GM12878 (cell line): Measurements from ENCODE around the gene LOXL4. TPM values are rescaled to one million over a fixed set of nuclear protein-coding genes. Genes with fewer than 3 reads are reported as not detected.

Experiments used
- ATAC-seq: fragments of 200-7000 bp; cut with Tn5 transposase; 3 replicates; pipeline ENCODE4 v1.9.1; 2020; ENCODE audit warnings: mild to moderate bottlenecking, moderate library complexity
- BruUV-seq: library from RNA; stranded (reverse); fragments of 400-500 nt; replicated peaks from 2 replicates; lab custom pipeline; 2021; lab: Mats Ljungman, UMichigan
- CTCF ChIA-PET: fragments of 300-600 bp; sonication (Branson Sonifier 250); formaldehyde crosslinking; extraction: SDS; loops from one replicate; lab custom pipeline; 2021; ENCODE audit warnings: inconsistent platforms; lab: Yijun Ruan, JAX
- POLR2A ChIA-PET: fragments of 350-600 bp; formaldehyde crosslinking; extraction: SDS; loops from one replicate; lab custom pipeline; 2021; ENCODE audit warnings: inconsistent platforms; lab: Charles Lee
- RAD21 ChIA-PET: fragments of 300-600 bp; sonication (Branson Sonifier 250); formaldehyde crosslinking; loops from one replicate; lab custom pipeline; 2023; ENCODE audit warnings: antibody characterized with exemption; ENCODE audit not compliant: unreplicated experiment; lab: Charles Lee
- SMC1A ChIA-PET: fragments of 300-600 bp; sonication (Branson Sonifier 250); formaldehyde crosslinking; loops from one replicate; lab custom pipeline; 2023; ENCODE audit not compliant: unreplicated experiment, uncharacterized antibody; lab: Charles Lee
- DNase-seq: peaks from one replicate; pipeline ENCODE4 v3.0.0-alpha.2; 2011; ENCODE audit warnings: low read depth, low spot score
- FAIRE-seq: peaks from 3 replicates; lab custom pipeline; 2011; peaks lifted over from hg19 to GRCh38; lab: Jason Lieb, UNC
- H2AFZ ChIP-seq: 2 replicates; pipeline ENCODE4 v1.6.0; 2011; ENCODE audit warnings: low read depth, low read length, control low read depth; ENCODE audit not compliant: control insufficient read depth
- H3K27ac ChIP-seq: 2 replicates; pipeline ENCODE4 v1.5.1; 2011; ENCODE audit warnings: control low read depth; ENCODE audit not compliant: control insufficient read depth, insufficient read depth
- H3K27me3 ChIP-seq, 2 experiments: replicated peaks in 1 of 2; 2 replicates each; pipeline versions ENCODE4 v1.6.0 to v1.6.1; 2011; ENCODE audit warnings: low read length in 1 of 2; ENCODE audit not compliant: control insufficient read depth in 2 of 2, insufficient read depth in 2 of 2
- H3K36me3 ChIP-seq, 2 experiments: 2 replicates each; pipeline ENCODE4 v1.5.1; 2011; ENCODE audit warnings: low read length in 1 of 2; ENCODE audit not compliant: control insufficient read depth in 2 of 2, insufficient read depth in 2 of 2
- H3K4me1 ChIP-seq: 2 replicates; pipeline ENCODE4 v1.6.1; 2011; ENCODE audit warnings: mild to moderate bottlenecking, low read length, moderate library complexity, mixed read lengths; ENCODE audit not compliant: control insufficient read depth, insufficient read depth
- H3K4me2 ChIP-seq: 2 replicates; pipeline ENCODE4 v1.6.0; 2011; ENCODE audit warnings: control low read depth; ENCODE audit not compliant: control insufficient read depth, insufficient read depth
- H3K4me3 ChIP-seq: fragments of 200-600 bp; sonication (generic); 2 replicates; pipeline ENCODE4 v1.5.1; 2016
- H3K79me2 ChIP-seq: 2 replicates; pipeline ENCODE4 v1.6.0; 2011; ENCODE audit warnings: low read length; ENCODE audit not compliant: control insufficient read depth, insufficient read depth
- H3K9ac ChIP-seq: 2 replicates; pipeline ENCODE4 v1.8.0; 2011; ENCODE audit warnings: low read length, control low read depth, mixed read lengths; ENCODE audit not compliant: control insufficient read depth, insufficient read depth
- H3K9me3 ChIP-seq: replicated peaks from 3 replicates; pipeline ENCODE4 v1.5.1; 2011; ENCODE audit warnings: mild to moderate bottlenecking, low read length; ENCODE audit not compliant: control insufficient read depth, insufficient read depth
- H4K20me1 ChIP-seq: 2 replicates; pipeline ENCODE4 v1.6.0; 2011; ENCODE audit not compliant: control insufficient read depth, insufficient read depth
- BCLAF1 ChIP-seq: fragments of 450-650 bp; IDR thresholded peaks from 2 replicates; pipeline ENCODE4 v1.6.1; 2017; ENCODE audit warnings: antibody characterized with exemption, mild to moderate bottlenecking, moderate library complexity
- BMI1 ChIP-seq: fragments of 450-650 bp; IDR thresholded peaks from 2 replicates; pipeline ENCODE4 v1.6.1; 2016; ENCODE audit warnings: mild to moderate bottlenecking, moderate library complexity, borderline replicate concordance
- FOXK2 ChIP-seq: fragments of 450-650 bp; IDR thresholded peaks from 2 replicates; pipeline ENCODE4 v1.6.1; 2017; ENCODE audit warnings: mild to moderate bottlenecking, moderate library complexity
- MEF2A ChIP-seq: IDR thresholded peaks from 2 replicates; pipeline ENCODE4 v1.6.1; 2011; ENCODE audit warnings: low read depth, mild to moderate bottlenecking, low read length, moderate library complexity; ENCODE audit not compliant: insufficient read depth
- NR2F1 ChIP-seq: fragments of 450-650 bp; conservative IDR thresholded peaks from 2 replicates; pipeline ENCODE4 v1.6.1; 2017; ENCODE audit warnings: mild to moderate bottlenecking
- RBBP5 ChIP-seq: fragments of 200-600 bp; sonication (generic); conservative IDR thresholded peaks from 2 replicates; pipeline ENCODE4 v1.6.1; 2016
- TAF1 ChIP-seq: IDR thresholded peaks from 2 replicates; pipeline ENCODE4 v1.6.1; 2011; ENCODE audit warnings: mild to moderate bottlenecking, low read depth, low read length, borderline replicate concordance
- ZNF592 ChIP-seq: fragments of 450-650 bp; IDR thresholded peaks from 2 replicates; pipeline ENCODE4 v1.6.1; 2017; ENCODE audit warnings: mild to moderate bottlenecking, moderate library complexity
- WGBS: methylation state at CpG from one replicate; pipeline ENCODE4 v1.1.6; 2016; ENCODE audit warnings: low lambda C conversion rate; ENCODE audit not compliant: insufficient replicate concordance, insufficient coverage; ENCODE audit errors: missing lambda C conversion rate; 5-methylcytosine and 5-hydroxymethylcytosine counted together
- in situ Hi-C: fragments of 300-500 bp; cut with MboI; formaldehyde crosslinking; loops from 9 replicates; pipeline ENCODE4 v1.14.3; 2018; ENCODE audit warnings: mixed read lengths
- intact Hi-C: fragments of 100-400 bp; cut with micrococcal nuclease; formaldehyde crosslinking; loops from one replicate; pipeline ENCODE4 v1.14.2; 2022; ENCODE audit not compliant: unreplicated experiment
- polyA plus RNA-seq, 11 experiments: library from polyadenylated mRNA; depleted of rRNA in 4 of 11; unstranded in 6 of 11; stranded (reverse) in 5 of 11; fragments of >200 nt; fragmentation: Nextera tagmentation in 4 of 11; fragmentation: Illumina TruSeq in 1 of 11; extraction: Ambion mirVana in 4 of 11; extraction: Trizol in 1 of 11; gene quantifications; 1 replicate in 1 of 11; 2 replicates in 10 of 11; pipeline versions ENCODE4 v1.2.1 to v1.2.3, GENCODE V29; 2011 to 2016; ENCODE audit warnings: inconsistent platforms in 2 of 11, missing spikeins in 2 of 11, low read depth in 1 of 11
- total RNA-seq, 4 experiments: library from RNA; depleted of rRNA in 3 of 4; stranded (reverse); fragments of >200 nt in 3 of 4; fragmentation: Illumina TruSeq in 1 of 4; extraction: Trizol in 1 of 4; gene quantifications; 2 replicates each; pipeline versions ENCODE4 v1.2.1 to v1.2.3, GENCODE V29; 2013 to 2021

LOXL4 gene
- total and polyA plus RNA-seq, 10 of the 15 experiments (the other 5 are each of a cell fraction or from before 2014, with no cell fraction given) = 0.02 to 0.12 (median 0.08) TPM; not detected in 3

- H2AFZ ChIP-seq = no peak overlapping the region
- ChIA-PET SMC1A (no interaction called here), CTCF (interaction anchor here (0.6 to 1.3 kb wide), 3 partner anchors 184 to 414 kb away, joined by 3 read pairs; no protein-coding TSS in a partner anchor), POLR2A (no interaction called here), RAD21 (no interaction called here)
- peaks cover 3% of the 10 kb centered on the region; the same call in 2 of the 3 replicates for H3K9me3 ChIP-seq
- H3K9ac ChIP-seq = no peak overlapping the region
- no peaks in the 10 kb centered on the region; the same call in 1 of the 2 replicates for H3K79me2 ChIP-seq
- H3K4me3 ChIP-seq = no peak overlapping the region
- WGBS = 100% methylated on average over 1 of the region's 1 CpG
- H4K20me1 ChIP-seq = no peaks in the 10 kb centered on the region
- FAIRE-seq (no peak), DNase-seq (no peak), ATAC-seq (no peak)
- H3K27me3 ChIP-seq = no peaks in the 10 kb centered on the region
- H3K36me3 ChIP-seq = no peaks in the 10 kb centered on the region; a peak in 1 of 4 replicates
- H3K4me1 ChIP-seq = no peaks in the 10 kb centered on the region
- no peak overlapping the region for H3K27ac ChIP-seq
- intact Hi-C loops = no loop called here
- BruUV-seq = no TSS peak
- no peak for TF ChIP-seq TAF1
- TF ChIP-seq ZNF592 = no peak
- TF ChIP-seq MEF2A = no peak
- TF ChIP-seq FOXK2 = no peak
- TF ChIP-seq NR2F1 = no peak
- TF ChIP-seq RBBP5 = no peak
- TF ChIP-seq BMI1 = no peak
- no peak for TF ChIP-seq BCLAF1
- H3K4me2 ChIP-seq = no peak overlapping the region
- in situ Hi-C loops = no loop called here
Measured at GRCh38 chr10:98224996-98225395, 43.0 kb downstream of the LOXL4 start.
